ENCODE results near the gene MYL7.

MYL7 gene

DNA sequence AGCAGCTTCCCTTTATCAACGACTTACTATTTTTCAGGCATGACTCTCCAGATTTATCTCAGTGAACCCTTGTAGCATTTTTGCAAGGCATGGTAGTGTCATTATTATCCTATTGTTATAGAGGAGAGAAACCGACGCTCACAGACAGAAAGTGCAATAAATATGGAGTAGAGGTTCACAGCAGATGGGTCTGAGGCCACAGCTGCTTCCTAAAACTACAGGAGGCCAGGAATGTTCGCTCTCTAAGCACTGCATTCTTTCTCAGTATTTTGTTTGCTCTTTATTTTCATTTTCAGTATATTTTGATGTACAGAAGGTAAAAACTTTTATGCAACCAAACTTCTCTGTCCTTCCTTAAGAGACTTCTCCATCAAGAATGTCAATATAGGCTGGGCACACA, 41.5 kb downstream of the MYL7 start:
- no peak for DNase-seq (ENCODE audit: low spot score)

- no peak for DNase-seq (ENCODE audit: low spot score)
Measured at GRCh38 chr7:44098092-44099068, 42.8 kb downstream of the MYL7 start.

DNA sequence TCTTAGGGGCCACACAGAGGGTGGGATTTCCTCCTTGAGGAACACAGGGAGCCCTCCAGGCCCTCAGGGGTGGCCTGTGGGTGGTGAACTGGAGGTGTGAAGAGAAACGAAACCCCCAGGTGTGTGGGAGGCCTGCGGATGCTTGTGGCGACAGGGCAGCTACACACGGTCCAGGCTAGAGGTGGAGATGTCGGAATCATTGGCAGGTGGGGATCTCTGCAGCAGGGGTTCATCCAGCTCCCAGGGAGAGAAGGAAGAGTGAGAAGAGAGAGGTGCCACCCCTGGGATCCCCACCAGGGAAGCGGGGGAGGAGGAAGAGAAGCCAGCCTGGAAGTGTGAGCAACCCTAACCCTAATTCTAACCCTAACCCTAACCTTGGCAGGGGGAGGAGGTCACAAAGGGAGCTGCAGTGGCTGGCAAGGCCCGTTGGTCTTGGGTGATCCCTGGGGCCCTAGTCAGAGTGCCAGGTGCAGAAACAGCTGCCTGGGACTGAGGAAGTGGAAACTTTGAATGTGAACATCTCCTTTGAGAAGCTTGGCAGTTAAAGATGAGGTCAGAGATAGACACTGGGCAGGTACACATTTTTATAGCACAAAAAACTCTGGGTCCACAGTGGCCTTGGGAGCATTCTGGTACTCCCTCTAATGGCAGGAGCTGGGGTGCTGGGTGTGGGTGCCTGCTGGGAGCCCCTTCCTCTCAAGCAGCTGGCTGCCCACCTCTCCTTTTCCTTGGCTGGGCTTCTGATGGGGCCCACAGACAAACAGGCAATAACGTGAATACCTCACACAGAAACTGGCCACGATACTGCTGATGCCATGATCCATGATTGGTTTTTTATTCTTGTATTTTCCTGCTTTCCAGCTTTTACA, 43.8 kb downstream of the MYL7 start:
- no peak for DNase-seq (ENCODE audit: low spot score)

DNA sequence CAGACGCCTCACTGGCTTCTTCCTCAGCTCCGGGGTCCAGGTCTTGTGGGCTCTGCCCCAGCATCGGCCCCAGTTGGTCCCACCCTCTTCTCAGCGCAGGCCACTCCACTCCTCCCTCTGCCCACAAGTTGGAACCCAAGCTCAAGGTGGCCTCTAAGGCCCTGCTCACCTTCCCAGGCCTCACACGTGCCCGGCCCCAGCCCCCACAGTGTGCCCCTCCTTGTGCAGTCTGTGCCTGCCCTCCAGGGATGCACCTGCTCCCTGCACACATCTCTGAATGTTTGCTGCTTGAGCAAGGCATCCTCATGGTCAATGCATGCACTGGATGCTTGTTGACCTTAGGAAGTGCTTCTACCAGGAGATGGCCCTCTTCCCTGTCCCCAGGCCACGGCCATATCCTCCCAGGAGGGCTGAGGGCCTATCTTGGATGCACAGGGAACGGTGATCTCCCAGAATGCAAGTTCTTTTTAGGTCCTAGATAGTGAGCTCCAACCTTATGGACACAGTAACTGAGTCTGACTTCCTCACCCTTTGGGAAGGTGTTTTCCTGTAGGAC, 44.7 kb downstream of the MYL7 start:
- DNase-seq (ENCODE audit: low spot score): no peak

DNA sequence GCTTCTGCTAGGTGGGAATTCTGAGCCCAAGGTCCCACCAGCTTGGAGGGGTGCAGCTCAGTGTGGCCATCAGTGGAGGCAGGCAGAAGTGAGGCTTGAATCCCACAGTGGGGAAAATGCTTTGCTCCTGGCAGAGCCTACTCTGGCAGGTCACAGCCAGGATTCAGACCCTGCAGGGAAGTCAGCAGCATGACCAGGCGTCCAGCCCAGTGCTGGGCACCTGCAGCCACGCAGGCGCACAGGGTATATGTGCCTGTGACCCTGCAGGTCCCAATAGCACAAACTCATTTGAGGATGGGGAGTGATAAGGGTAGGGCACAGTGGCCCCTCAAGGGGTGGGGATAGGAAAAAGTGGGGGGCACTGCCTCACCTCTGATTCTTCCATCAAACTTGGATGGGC, 45.4 kb downstream of the MYL7 start:
- DNase-seq (ENCODE audit: low spot score): no peak

- DNase-seq (ENCODE audit: low spot score): no peak
Measured at GRCh38 chr7:44094883-44095592, 46.1 kb downstream of the MYL7 start.

DNA sequence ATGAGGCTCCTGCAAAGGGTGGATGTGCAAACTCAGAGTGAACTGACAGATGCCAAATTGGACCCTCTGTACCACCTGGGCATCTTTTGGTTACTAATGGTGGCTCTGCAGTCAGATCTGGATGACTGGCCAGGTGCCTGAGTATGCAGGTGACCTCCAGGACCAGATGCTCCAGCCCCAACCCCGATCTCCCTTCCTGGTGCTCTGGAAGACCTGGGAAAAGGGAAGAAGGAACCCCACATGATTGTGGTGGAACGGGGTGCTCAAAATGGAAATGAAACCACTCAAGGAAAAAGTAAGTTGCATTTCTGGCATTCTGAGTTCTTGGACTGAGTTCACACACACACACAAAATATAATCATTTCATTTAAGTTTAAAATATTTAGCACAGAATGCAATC, 46.8 kb downstream of the MYL7 start:
- no peak for DNase-seq (ENCODE audit: low spot score)

- DNase-seq (ENCODE audit: low spot score): no peak
Measured at GRCh38 chr7:44093102-44093641, 48.0 kb downstream of the MYL7 start.

Measured in HuH-7 (cell line).